Measurements from ENCODE around the gene OCSTAMP.

OCSTAMP gene

GRCh38 chr20:46512943-46513844 is 37.3 kb downstream of the OCSTAMP start, which contains the start of gene ZNF334:
Gene ZNF334 (minus strand): TSS chr20:46513559. CDS start chr20:46512102, 1,457 bp downstream.
- DNase-seq = peak; percentile 88

GRCh38 chr20:46509523-46509922 is 40.9 kb downstream of the OCSTAMP start:
- DNase-seq = no peak

GRCh38 chr20:46507760-46508407 is 42.6 kb downstream of the OCSTAMP start:
- DNase-seq = no peak

GRCh38 chr20:46505506-46505905 is 44.9 kb downstream of the OCSTAMP start:
- DNase-seq = no peak

- no peak for DNase-seq
Measured at GRCh38 chr20:46501961-46502360, 48.5 kb downstream of the OCSTAMP start.

GRCh38 chr20:46501337-46501942 is 49.0 kb downstream of the OCSTAMP start:
- DNase-seq = no peak

- DNase-seq = no peak
Measured at GRCh38 chr20:46494077-46494476, 56.4 kb downstream of the OCSTAMP start.

- DNase-seq = no peak
Measured at GRCh38 chr20:46491354-46491753, 59.1 kb downstream of the OCSTAMP start.

All from NCI-H1105 treated with DMSO at 0.1 percent for 48 hours (cell line).